Measurements from ENCODE around the gene P2RY14. TPM values are rescaled to one million over a fixed set of nuclear protein-coding genes. Genes with fewer than 3 reads are reported as not detected.
A peak's percentile ranks its signal among the peaks of the same experiment; 100 is the strongest.

The P2RY14 gene
- total RNA-seq, 1 donor from 2014 or later = not detected

DNA sequence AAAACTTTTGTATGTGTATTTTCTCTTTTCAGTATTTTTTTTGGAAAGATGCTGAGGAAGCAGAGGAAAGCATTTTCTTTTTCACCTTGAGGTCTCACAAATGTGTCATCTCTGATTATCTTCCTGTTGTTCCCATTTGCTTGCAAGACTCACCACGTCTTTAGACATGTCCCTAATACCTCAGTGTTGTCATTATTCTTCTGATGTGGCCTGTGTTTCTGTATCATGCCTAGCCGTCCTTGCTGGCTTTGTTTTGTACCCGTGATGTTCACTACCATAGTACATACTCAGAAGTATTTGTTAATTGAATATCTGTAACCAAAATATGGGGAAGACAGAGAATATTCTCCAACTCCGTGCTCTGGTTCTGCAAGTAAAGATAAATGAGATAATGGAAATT lies 5.0 kb upstream of the P2RY14 start:
- Mint-ChIP-seq H3K4me1 (no peaks in the 10 kb centered on the region), H3K4me3 (no peak overlapping the region), H3K9me3 (no peaks in the 10 kb centered on the region), H3K27ac (ENCODE audit: unreplicated experiment) (no peak overlapping the region), H3K27me3 (ENCODE audit: low read depth) (no peaks in the 10 kb centered on the region), H3K36me3 (ENCODE audit: low read depth) (no peaks in the 10 kb centered on the region)
- no peak for DNase-seq (ENCODE audit: low read depth, low spot score)
- TF ChIP-seq, protein P1, sequence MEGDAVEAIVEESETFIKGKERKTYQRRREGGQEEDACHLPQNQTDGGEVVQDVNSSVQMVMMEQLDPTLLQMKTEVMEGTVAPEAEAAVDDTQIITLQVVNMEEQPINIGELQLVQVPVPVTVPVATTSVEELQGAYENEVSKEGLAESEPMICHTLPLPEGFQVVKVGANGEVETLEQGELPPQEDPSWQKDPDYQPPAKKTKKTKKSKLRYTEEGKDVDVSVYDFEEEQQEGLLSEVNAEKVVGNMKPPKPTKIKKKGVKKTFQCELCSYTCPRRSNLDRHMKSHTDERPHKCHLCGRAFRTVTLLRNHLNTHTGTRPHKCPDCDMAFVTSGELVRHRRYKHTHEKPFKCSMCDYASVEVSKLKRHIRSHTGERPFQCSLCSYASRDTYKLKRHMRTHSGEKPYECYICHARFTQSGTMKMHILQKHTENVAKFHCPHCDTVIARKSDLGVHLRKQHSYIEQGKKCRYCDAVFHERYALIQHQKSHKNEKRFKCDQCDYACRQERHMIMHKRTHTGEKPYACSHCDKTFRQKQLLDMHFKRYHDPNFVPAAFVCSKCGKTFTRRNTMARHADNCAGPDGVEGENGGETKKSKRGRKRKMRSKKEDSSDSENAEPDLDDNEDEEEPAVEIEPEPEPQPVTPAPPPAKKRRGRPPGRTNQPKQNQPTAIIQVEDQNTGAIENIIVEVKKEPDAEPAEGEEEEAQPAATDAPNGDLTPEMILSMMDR (conservative IDR thresholded peaks at IDR 0.05) = no peak

DNA sequence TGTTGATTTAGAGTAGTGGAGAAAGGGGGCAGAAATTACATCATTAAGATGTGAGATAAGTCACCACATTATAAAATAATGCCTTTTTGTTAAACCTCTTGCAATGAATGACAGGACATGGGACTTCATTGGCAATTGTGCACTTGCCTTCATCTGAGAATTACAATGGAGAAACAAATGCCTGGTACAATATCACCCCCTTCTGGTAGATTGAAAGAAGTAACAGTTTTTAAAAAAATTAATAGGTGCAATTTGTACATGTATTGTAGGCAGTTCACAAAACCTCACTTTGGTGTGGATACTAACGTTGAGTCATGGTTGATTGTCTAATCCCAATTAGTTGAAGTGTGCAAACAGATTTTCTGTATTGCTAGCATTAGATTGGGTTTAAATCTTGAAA lies 4.6 kb upstream of the P2RY14 start:
- H3K36me3 Mint-ChIP-seq (ENCODE audit: low read depth) = no peaks in the 10 kb centered on the region
- TF ChIP-seq, protein P1 (conservative IDR thresholded peaks at IDR 0.05) = peak; percentile 86
- H3K27me3 Mint-ChIP-seq (ENCODE audit: low read depth) = no peaks in the 10 kb centered on the region
- H3K4me3 Mint-ChIP-seq = no peak overlapping the region
- no peak overlapping the region for H3K27ac Mint-ChIP-seq (ENCODE audit: unreplicated experiment)
- no peaks in the 10 kb centered on the region for H3K9me3 Mint-ChIP-seq
- no peaks in the 10 kb centered on the region for H3K4me1 Mint-ChIP-seq
- DNase-seq (ENCODE audit: low read depth, low spot score) = no peak

DNA sequence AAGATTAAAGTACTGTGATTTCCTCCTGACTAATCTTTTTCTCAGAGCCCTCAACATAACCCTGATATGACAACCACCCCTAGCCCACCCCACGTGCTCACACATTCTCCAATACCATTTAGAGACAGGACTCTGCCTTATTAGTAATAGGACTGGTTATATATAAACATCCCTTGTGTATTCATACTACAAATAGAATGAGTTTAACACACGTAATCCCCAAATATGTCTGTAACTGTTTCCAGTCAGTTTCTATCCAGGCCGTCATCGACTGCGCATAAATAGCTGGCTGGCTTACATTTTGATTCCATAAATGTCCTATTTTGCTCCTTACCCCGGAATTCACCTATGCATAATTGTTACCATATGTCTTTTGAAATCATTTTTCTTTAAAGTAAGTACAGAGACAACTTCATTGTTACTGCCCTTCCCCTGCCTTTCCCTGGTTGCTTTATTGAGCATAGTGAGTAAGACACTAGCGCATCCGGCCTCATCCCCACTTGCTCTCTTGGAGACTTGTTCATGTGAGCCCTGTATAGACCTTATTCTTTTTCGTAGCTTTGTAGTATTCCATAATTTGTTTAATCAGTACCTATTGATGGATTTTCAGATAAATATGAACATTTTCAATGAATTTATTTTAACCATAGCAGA lies 3.5 kb upstream of the P2RY14 start:
- H3K9me3 Mint-ChIP-seq = no peaks in the 10 kb centered on the region
- no peaks in the 10 kb centered on the region for H3K27me3 Mint-ChIP-seq (ENCODE audit: low read depth)
- H3K4me1 Mint-ChIP-seq = no peaks in the 10 kb centered on the region
- TF ChIP-seq, protein P1 (conservative IDR thresholded peaks at IDR 0.05) = no peak
- H3K36me3 Mint-ChIP-seq (ENCODE audit: low read depth) = no peaks in the 10 kb centered on the region
- no peak overlapping the region for H3K4me3 Mint-ChIP-seq
- H3K27ac Mint-ChIP-seq (ENCODE audit: unreplicated experiment) = no peak overlapping the region
- DNase-seq (ENCODE audit: low read depth, low spot score) = no peak

DNA sequence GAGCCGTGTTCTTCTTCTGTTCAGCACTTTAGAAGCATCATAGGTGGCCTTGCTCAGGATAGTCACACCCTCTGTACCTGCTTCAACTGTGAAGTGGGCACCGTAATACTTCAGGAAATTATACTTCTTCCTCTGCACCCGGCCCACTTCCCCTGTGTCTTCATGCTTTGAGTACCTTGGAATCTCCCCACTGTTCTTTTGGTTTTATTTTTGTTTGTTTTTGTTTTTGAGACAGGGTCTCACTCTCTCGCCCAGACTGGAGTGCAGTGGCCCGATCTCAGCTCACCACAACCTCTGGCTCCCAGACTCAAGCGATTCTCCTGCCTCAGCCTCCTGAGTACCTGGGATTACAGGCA lies 1.7 kb downstream of the P2RY14 start:
- no peaks in the 10 kb centered on the region for H3K9me3 Mint-ChIP-seq
- TF ChIP-seq, protein P1 (conservative IDR thresholded peaks at IDR 0.05) = no peak
- no peaks in the 10 kb centered on the region for H3K4me1 Mint-ChIP-seq
- H3K36me3 Mint-ChIP-seq (ENCODE audit: low read depth) = no peaks in the 10 kb centered on the region
- no peaks in the 10 kb centered on the region for H3K27me3 Mint-ChIP-seq (ENCODE audit: low read depth)
- DNase-seq (ENCODE audit: low read depth, low spot score) = no peak
- no peak overlapping the region for H3K27ac Mint-ChIP-seq (ENCODE audit: unreplicated experiment)
- H3K4me3 Mint-ChIP-seq = no peak overlapping the region

DNA sequence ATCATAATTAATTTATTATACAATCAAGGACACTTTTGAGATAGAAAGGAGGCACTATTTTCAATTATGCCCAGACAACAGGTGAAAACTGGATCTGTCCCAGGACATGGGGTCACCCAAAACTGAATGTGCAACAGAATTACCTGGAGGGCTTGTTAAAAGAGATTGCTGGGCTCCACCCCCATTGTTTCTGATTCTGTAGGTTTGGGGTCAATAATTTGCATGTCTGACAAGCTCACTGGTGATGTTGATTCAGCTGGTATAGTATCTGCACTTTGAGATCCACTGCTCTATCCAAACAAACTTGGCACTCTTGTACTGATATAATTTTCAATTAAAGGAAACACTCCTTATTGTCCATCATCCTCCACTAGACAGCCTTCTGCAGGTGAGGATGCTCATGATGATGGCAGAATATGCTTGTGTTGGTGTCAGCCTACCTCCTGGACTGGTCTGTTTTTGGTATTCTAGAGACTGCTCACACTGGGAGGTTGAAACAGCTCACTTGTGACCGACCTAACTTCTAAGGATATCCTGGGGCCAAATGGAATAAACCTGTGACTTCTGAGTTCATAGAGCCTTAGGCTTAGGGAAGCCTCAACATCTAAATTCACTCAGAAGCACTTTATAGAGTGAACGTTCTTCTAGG lies 2.2 kb downstream of the P2RY14 start:
- Mint-ChIP-seq H3K9me3 (no peaks in the 10 kb centered on the region), H3K4me3 (no peak overlapping the region), H3K27ac (ENCODE audit: unreplicated experiment) (no peak overlapping the region), H3K36me3 (ENCODE audit: low read depth) (no peaks in the 10 kb centered on the region), H3K4me1 (no peaks in the 10 kb centered on the region), H3K27me3 (ENCODE audit: low read depth) (no peaks in the 10 kb centered on the region)
- TF ChIP-seq, protein P1 (conservative IDR thresholded peaks at IDR 0.05) = no peak
- DNase-seq (ENCODE audit: low read depth, low spot score) = no peak
